AG04449 (cell line): ENCODE results near the gene SRGAP3.

Experiments
- CTCF ChIA-PET: fragments of 350-600 bp; formaldehyde crosslinking; extraction: SDS; loops from one replicate; lab custom pipeline; 2021; ENCODE audit warnings: antibody characterized with exemption; lab: Yijun Ruan, JAX
- POLR2A ChIA-PET: fragments of 400-600, 350-600 bp; formaldehyde crosslinking; extraction: SDS; loops from one replicate; lab custom pipeline; 2020; ENCODE audit warnings: antibody characterized with exemption, inconsistent platforms; lab: Yijun Ruan, JAX
- DNase-seq: peaks from one replicate; pipeline ENCODE4 v3.0.0-alpha.2; 2010; ENCODE audit warnings: low read depth, low spot score
- H3K4me3 ChIP-seq: 2 replicates; pipeline ENCODE4 v1.5.1; 2011; ENCODE audit warnings: low read depth, mild to moderate bottlenecking, control low read depth, low read length
- TF ChIP-seq, protein P1 (sequence below): IDR thresholded peaks from one replicate; pipeline ENCODE4 v1.5.1; 2011; ENCODE audit warnings: mild to moderate bottlenecking, moderate library complexity, low read length, control low read depth, inconsistent platforms; ENCODE audit not compliant: insufficient read depth; ENCODE audit errors: missing control alignments

Gene SRGAP3

DNA sequence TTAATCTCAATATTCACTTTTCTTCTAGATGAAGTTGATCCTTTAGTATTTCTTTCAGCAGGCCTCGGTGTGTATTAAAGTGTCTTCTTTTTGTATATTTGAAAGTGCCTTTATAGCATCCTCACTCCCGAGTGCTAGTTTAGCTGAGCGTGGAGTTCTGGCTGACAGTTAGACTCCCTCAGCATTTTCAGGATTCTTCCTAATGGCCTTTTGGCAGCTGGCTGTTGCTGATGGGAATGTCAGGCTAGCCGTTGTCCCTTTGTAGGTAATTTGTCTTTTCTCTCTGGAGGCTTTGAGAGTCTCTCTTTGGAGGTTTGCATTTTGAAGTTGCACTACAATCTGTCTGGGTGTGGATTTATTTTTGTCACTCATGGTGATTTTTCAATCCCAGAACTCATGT lies 94.4 kb downstream of the SRGAP3 start:
- TF ChIP-seq, protein P1, sequence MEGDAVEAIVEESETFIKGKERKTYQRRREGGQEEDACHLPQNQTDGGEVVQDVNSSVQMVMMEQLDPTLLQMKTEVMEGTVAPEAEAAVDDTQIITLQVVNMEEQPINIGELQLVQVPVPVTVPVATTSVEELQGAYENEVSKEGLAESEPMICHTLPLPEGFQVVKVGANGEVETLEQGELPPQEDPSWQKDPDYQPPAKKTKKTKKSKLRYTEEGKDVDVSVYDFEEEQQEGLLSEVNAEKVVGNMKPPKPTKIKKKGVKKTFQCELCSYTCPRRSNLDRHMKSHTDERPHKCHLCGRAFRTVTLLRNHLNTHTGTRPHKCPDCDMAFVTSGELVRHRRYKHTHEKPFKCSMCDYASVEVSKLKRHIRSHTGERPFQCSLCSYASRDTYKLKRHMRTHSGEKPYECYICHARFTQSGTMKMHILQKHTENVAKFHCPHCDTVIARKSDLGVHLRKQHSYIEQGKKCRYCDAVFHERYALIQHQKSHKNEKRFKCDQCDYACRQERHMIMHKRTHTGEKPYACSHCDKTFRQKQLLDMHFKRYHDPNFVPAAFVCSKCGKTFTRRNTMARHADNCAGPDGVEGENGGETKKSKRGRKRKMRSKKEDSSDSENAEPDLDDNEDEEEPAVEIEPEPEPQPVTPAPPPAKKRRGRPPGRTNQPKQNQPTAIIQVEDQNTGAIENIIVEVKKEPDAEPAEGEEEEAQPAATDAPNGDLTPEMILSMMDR: no peak
- no peak overlapping the region for H3K4me3 ChIP-seq
- ChIA-PET POLR2A (no interaction called here), CTCF (no interaction called here)
- DNase-seq: no peak

DNA sequence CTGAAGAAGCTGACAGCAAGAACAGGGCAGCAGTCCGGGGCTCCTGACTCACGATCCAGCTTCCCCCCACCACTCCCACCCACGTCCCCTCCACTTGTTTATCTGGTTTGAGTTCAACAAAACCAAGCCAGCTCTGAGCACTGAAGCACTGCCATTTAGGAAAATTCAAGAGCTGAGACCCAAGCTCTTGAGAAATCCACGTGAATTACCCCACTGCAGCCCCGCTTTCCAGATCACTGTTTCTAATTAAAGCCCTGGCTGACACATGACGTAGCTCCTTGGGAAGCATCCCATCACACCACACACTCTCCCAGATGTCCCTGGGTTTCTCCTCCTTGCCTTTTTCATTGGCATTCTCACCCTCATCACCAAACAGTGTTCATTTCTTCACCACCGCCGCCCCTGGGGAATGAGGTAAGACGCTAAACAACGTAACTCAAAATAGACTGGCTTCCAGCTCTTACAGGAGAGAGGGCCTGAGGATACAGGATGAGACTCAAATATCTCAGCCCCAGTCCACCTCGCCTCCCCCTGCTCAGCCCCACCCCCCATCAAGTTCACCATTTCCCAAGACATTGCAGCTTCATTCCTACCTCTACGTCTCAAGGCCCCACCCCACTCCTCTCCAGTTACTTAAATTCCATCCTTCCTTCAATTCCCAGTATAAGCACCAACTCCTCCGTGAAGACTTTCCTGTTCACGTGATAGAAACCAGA lies 95.4 kb downstream of the SRGAP3 start:
- no peak overlapping the region for H3K4me3 ChIP-seq
- DNase-seq: no peak
- TF ChIP-seq, protein P1: no peak
- POLR2A ChIA-PET: no interaction called here
- CTCF ChIA-PET: no interaction called here

DNA sequence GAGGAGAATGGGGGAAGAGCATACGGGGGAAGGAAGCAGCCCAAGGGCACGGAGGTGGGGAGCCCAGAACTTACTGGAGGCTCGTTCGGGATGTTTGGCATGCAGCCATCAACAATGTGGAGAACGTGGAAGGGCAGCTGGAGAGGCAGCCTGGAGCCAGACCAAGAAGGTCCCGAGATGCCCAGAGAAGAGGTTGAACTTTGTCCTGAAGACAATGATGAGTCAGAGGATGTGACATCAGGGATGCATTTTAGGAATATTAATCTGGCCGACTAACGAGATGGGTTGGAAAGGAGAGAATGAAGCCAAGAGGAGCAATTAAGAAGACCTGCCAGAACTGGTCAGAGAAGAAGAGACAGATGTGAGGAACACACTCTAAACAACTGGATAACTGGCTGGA lies 98.2 kb downstream of the SRGAP3 start:
- POLR2A ChIA-PET: no interaction called here
- no peak for DNase-seq
- TF ChIP-seq, protein P1: no peak
- CTCF ChIA-PET: no interaction called here
- no peak overlapping the region for H3K4me3 ChIP-seq

DNA sequence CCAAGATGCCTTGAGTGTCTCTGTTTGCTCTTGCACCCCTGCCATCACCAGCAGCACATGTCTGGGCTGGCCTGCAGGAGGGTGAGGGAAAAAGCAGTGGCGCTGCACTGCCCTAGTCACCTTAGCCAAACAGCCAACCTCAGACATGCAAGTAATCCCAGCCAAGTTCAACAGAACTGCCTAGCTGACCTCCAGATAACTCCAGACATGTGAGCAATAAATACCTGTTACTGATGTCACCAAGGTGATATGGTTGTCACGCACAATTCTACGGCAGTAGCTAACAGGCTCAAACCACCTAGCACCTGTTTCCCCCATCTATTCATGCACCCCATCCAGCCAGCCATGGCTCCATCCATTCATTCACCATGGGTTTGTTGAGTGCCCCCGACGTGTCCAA lies 99.9 kb downstream of the SRGAP3 start:
- ChIA-PET POLR2A (no interaction called here), CTCF (no interaction called here)
- TF ChIP-seq, protein P1: no peak
- DNase-seq: no peak
- H3K4me3 ChIP-seq: no peak overlapping the region

DNA sequence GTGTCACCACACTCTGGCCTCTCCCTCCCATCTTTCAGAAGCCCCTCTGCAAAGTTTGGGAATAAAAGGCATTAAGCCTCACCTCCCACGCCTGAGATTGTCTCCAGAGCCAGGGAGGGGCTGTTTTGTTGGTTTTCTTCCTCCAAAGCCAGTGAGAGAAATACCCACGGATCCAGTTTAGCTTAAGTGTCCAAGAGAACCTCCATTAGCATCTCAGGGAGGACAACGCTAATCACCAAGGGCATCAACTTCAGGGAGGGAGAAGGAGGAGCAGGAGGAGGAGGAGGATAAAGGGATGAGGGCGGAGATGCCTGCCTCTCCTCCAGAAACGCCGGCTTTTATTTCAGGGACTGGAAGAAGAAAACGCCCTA lies 101.6 kb downstream of the SRGAP3 start:
- POLR2A ChIA-PET: no interaction called here
- H3K4me3 ChIP-seq: no peak overlapping the region
- TF ChIP-seq, protein P1: no peak
- no peak for DNase-seq
- CTCF ChIA-PET: no interaction called here

DNA sequence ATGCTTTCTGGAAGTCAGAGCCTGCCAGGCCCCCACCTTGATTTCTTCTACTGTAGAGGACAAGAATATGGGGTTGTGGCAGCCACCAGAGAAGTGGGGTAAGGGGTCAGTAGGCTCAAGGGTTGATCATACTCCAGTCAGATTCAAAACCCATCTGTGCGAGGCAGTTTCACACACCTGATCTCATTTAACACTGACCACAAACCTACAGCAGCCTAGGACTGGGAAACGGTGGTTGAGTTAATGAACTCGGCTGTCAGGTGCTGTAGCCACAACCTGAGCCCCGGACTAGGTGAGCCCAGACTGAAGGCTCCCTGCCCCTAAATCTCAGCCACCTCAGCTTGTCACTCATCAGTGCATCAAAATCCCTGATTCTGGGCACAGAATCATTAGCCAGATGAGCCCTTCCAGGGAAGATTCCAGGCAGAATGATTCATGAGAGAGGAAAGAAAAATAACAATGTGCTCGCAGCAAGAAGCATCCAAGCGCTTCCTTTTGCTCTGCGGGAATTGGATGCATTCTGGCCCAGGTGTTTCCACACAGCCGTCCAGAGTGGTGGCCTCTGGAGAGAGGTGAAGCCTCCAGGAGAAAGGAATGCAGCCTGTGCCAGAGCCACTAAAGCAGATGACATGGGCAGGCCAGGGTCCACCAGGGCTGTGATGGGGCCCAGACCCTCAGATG lies 102.1 kb downstream of the SRGAP3 start:
- ChIA-PET CTCF (no interaction called here), POLR2A (no interaction called here)
- no peak for DNase-seq
- no peak overlapping the region for H3K4me3 ChIP-seq
- TF ChIP-seq, protein P1: no peak
